A673 (cell line): Measurements from ENCODE around the gene ZFP69B.

Experiments used
- EZH2 ChIP-seq: fragments of 200-600 bp; sonication (generic); IDR thresholded peaks from 2 replicates; pipeline ENCODE4 v1.6.1; 2017; ENCODE audit warnings: borderline replicate concordance, low read depth, mild to moderate bottlenecking, mixed read lengths, antibody characterized with exemption, low read length; ENCODE audit not compliant: poor library complexity, severe bottlenecking
- TF ChIP-seq, protein P1 (sequence below): fragments of 300-800, 200-600 bp; sonication (generic); conservative IDR thresholded peaks from 2 replicates; pipeline ENCODE4 v1.5.1; 2017; ENCODE audit warnings: low read depth, mild to moderate bottlenecking, antibody characterized with exemption, low read length, moderate library complexity, mixed read lengths

DNA sequence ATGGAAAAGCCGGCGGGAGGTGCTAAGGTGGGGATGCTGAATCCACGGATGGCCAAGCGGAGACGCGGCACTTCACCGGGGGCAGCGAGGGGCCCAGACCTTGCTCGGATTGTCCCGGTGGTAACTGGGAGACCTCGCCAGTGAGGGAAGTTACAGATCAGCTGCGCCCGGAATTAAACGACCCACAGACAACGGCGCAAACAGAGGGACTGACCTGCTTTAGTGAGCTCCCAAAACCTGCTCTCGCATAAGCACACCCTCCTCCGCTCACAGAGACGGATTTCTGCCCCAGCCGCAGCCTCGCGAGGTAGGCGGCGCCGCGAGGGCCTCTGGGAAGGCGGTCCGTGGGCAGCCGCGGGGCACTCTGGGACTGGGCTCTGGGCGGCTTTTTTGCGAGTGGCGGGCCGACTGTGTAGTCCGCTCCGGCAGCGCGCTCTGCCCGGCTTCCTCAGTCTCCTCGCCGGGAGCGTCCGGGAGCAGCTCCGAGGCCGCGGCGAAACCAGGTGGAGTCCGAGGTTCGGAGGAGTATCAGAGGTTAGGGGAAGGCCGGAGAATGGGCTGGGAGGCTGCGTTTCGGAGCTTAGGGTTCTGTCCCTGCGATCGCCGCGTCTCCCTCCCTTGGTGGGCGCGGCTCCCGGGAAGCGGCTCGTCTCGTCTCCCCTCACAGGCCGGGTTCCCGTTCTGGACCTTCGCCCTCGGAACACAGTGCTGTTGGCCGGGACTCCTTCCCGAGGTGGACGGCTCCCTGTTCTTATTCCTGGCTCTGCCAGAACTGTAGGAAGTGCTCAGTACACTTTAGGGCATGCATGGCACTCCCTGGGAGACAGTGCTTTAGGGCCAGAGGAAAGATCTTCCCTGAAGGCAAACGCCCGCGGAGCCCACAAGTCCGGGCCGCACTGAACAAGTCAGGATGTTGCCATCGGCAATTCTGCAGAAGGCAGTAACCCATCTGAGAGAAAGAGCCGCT, 58.4 kb downstream of the ZFP69B start, which contains the start of gene EXO5:
- TF ChIP-seq, protein P1, sequence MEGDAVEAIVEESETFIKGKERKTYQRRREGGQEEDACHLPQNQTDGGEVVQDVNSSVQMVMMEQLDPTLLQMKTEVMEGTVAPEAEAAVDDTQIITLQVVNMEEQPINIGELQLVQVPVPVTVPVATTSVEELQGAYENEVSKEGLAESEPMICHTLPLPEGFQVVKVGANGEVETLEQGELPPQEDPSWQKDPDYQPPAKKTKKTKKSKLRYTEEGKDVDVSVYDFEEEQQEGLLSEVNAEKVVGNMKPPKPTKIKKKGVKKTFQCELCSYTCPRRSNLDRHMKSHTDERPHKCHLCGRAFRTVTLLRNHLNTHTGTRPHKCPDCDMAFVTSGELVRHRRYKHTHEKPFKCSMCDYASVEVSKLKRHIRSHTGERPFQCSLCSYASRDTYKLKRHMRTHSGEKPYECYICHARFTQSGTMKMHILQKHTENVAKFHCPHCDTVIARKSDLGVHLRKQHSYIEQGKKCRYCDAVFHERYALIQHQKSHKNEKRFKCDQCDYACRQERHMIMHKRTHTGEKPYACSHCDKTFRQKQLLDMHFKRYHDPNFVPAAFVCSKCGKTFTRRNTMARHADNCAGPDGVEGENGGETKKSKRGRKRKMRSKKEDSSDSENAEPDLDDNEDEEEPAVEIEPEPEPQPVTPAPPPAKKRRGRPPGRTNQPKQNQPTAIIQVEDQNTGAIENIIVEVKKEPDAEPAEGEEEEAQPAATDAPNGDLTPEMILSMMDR, result no peak
- TF ChIP-seq EZH2, result no peak
